Mesothelial cell of epicardium (in vitro differentiated cells): ENCODE measurements around the gene TSPAN6. TPM values are rescaled to one million over a fixed set of nuclear protein-coding genes. Genes with fewer than 3 reads are reported as not detected.

Source experiments
- DNase-seq, 2 experiments: peaks; one replicate each; pipeline ENCODE4 v3.0.0; 2021; ENCODE audit warnings: low spot score in 2 of 2; ENCODE audit not compliant: unreplicated experiment in 2 of 2
- H3K27ac Mint-ChIP-seq: 2 replicates; pipeline ENCODE4 v1.8.0; 2021; ENCODE audit warnings: mixed read lengths
- H3K27me3 Mint-ChIP-seq: 2 replicates; pipeline ENCODE4 v1.8.0; 2021; ENCODE audit warnings: low read depth, mixed read lengths
- H3K36me3 Mint-ChIP-seq: 2 replicates; pipeline ENCODE4 v1.8.0; 2021; ENCODE audit warnings: mixed read lengths
- H3K4me1 Mint-ChIP-seq: 2 replicates; pipeline ENCODE4 v1.8.0; 2021; ENCODE audit warnings: mixed read lengths
- H3K4me3 Mint-ChIP-seq: 2 replicates; pipeline ENCODE4 v1.8.0; 2021; ENCODE audit warnings: mild to moderate bottlenecking, moderate library complexity, mixed read lengths
- H3K9me3 Mint-ChIP-seq: 2 replicates; pipeline ENCODE4 v1.8.0; 2021; ENCODE audit warnings: mixed read lengths
- total RNA-seq: library from RNA; stranded (reverse); gene quantifications from 3 replicates; pipeline ENCODE4 v1.2.1, GENCODE V29; 2021
- TF ChIP-seq, protein P1 (sequence below): fragments of 200-600 bp; sonication (generic); IDR thresholded peaks from one replicate; pipeline ENCODE4 v1.5.0; 2021; ENCODE audit warnings: antibody characterized with exemption; ENCODE audit not compliant: unreplicated experiment

Gene TSPAN6
- total RNA-seq, 1 donor from 2014 or later, result 99.0 TPM

DNA sequence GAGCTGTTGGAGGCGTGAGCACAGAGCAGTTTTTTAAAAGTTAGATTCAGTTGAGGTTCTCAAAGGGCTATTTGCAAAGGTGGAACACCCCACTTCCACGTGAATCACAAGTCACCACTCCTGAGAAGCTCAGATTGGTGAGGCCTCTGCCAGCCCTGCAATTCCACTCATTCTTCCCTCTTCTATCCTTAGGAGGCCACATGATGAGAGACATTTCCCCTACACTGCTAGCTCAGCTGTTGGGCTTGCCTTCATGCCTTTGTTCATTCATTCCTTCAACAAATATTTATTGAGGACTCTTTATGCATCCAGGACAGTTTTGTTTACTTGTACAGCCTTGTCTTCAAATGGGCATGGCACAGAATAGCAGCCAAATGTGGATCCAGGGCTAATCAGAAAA is 11.1 kb upstream of the TSPAN6 start:
- H3K4me1 Mint-ChIP-seq, result peaks cover 53% of the 10 kb centered on the region
- TF ChIP-seq, protein P1, sequence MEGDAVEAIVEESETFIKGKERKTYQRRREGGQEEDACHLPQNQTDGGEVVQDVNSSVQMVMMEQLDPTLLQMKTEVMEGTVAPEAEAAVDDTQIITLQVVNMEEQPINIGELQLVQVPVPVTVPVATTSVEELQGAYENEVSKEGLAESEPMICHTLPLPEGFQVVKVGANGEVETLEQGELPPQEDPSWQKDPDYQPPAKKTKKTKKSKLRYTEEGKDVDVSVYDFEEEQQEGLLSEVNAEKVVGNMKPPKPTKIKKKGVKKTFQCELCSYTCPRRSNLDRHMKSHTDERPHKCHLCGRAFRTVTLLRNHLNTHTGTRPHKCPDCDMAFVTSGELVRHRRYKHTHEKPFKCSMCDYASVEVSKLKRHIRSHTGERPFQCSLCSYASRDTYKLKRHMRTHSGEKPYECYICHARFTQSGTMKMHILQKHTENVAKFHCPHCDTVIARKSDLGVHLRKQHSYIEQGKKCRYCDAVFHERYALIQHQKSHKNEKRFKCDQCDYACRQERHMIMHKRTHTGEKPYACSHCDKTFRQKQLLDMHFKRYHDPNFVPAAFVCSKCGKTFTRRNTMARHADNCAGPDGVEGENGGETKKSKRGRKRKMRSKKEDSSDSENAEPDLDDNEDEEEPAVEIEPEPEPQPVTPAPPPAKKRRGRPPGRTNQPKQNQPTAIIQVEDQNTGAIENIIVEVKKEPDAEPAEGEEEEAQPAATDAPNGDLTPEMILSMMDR, result no peak
- no peaks in the 10 kb centered on the region for H3K36me3 Mint-ChIP-seq
- no peak for DNase-seq
- H3K4me3 Mint-ChIP-seq, result no peak overlapping the region
- H3K9me3 Mint-ChIP-seq, result peaks cover 17% of the 10 kb centered on the region
- no peaks in the 10 kb centered on the region for H3K27me3 Mint-ChIP-seq
- peak overlapping the region; percentile 97 for H3K27ac Mint-ChIP-seq

DNA sequence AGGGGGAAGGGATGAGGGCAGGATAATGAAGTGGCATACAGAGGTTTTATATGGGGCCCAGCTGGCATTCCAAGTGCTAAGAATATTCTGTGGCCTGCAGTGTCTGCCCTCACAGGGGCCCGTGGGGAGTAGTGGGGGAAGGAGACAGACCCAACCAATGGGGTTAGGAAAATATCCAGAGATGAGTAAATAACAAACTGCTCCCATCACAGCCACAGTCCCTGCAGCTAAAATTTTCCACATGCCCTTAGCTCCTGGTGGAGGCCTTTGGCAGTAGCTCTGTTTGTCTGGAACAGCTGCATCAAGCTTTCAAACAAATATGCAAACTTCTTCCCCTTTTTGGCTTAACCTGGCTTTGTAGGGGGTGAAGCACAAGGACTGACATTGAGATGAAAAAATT is 10.5 kb upstream of the TSPAN6 start:
- H3K4me1 Mint-ChIP-seq, result peaks cover 59% of the 10 kb centered on the region
- no peak for DNase-seq
- TF ChIP-seq, protein P1, result no peak
- no peak overlapping the region for H3K4me3 Mint-ChIP-seq
- no peaks in the 10 kb centered on the region for H3K36me3 Mint-ChIP-seq
- no peak overlapping the region for H3K27ac Mint-ChIP-seq
- peaks cover 20% of the 10 kb centered on the region for H3K9me3 Mint-ChIP-seq
- H3K27me3 Mint-ChIP-seq, result no peaks in the 10 kb centered on the region

DNA sequence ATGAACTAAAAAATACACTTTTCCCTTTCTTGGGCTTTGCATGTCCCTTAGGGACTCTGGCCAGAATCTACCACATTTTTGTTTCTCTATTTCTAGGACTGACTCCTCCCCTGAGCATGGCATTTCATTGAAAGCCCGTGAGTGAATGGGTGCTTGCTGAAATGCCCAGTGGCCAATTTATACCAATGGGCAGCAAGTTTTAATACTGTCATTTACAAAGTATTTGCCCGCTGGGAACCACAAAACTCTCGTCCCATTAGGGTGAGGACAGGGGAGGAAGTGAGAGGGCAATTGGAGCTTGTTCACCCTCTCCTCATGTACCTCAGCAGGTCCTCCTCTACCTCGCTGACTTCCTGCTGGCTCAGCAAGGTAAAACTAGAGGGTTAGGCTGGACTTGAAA is 8.5 kb upstream of the TSPAN6 start:
- peak overlapping the region; percentile 77 for H3K27ac Mint-ChIP-seq
- H3K4me3 Mint-ChIP-seq, result peak overlapping the region; percentile 51
- TF ChIP-seq, protein P1, result no peak
- no peaks in the 10 kb centered on the region for H3K27me3 Mint-ChIP-seq
- H3K36me3 Mint-ChIP-seq, result no peaks in the 10 kb centered on the region
- DNase-seq, result no peak
- H3K9me3 Mint-ChIP-seq, result peaks cover 17% of the 10 kb centered on the region
- peaks cover 67% of the 10 kb centered on the region for H3K4me1 Mint-ChIP-seq

DNA sequence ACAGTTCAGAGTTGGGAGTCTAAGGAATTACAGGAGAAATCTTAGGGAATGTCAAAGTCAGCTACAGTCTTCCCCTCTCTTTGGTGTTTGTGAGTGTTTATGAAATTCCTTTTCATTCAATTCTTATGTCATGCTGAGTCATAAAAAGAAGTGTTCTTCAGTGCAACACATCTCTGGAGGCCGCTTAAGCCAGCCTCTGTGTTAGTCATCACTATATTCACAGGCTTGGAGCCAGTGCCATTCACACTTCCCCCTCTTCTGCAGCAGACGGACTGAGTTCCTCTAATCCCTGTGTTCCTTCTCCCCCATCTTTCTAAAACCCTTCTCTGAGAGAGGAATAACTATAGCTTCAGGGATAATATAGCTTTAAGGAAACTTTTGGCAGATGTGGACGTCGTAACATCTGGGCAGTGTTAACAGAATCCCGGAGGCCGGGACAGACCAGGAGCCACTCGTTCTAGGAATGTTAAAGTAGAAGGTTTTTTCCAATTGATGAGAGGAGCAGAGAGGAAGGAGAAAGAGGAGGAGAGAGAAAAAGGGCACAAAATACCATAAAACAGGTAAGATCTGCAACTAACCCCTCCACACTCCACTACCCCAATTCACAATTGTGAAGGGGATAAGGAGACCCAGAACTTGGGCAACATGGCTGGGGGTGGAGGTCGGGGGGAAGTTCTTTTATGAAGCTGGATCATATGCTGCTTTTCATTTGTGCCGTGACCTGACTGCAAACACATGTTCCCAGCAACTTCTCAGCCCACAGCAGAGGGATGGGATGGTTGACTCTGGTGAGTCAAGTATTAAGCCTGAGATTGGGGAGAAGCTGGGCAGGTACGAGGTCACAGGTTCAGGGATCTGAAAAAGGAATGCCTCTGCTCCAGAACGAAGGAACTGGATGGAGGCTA is 7.6 kb upstream of the TSPAN6 start, which contains the start of gene SRPX2:
TSS of gene SRPX2 (plus strand) at position 244 of the 905 bp plus-strand sequence. CDS start 2,124 bp downstream, outside the sequence.
- Mint-ChIP-seq H3K36me3 (no peaks in the 10 kb centered on the region), H3K27ac (peak within 1 kb of the TSS; percentile 93), H3K4me1 (peaks cover 61% of the 10 kb centered on the region), H3K9me3 (peaks cover 23% of the 10 kb centered on the region), H3K4me3 (peak within 1 kb of the TSS; percentile 51), H3K27me3 (no peaks in the 10 kb centered on the region)
- TF ChIP-seq, protein P1, result no peak
- no peak for DNase-seq

DNA sequence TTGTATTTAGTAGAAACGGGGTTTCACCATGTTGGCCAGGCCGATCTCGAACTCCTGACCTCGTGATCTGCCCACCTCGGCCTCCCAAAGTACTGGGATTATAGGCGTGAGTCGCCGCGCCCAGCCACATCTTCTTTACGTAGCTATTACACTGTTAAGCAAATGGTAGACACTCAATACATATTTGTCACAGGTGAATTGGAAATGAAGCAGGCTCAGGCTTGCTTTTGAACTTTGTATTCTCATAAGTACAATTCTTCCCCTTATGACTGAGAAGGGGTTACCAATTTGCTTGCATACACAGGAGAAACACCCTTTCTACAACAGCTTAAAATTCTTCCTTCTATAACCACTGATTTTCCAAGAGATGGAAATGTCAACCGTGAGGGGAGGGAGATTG is 6.6 kb upstream of the TSPAN6 start:
- H3K27ac Mint-ChIP-seq, result peak overlapping the region; percentile 93
- H3K9me3 Mint-ChIP-seq, result peaks cover 28% of the 10 kb centered on the region
- H3K4me3 Mint-ChIP-seq, result no peak overlapping the region

More for the DNA sequence above, 6.6 kb upstream of the TSPAN6 start:
- Mint-ChIP-seq H3K27me3 (no peaks in the 10 kb centered on the region), H3K4me1 (peaks cover 51% of the 10 kb centered on the region), H3K36me3 (no peaks in the 10 kb centered on the region)
- TF ChIP-seq, protein P1, result no peak
- no peak for DNase-seq
